HepG2 (cell line): ENCODE results near the gene ZNF415.

Experiments used
- CTCF ChIP-seq: sonication (generic); formaldehyde crosslinking; IDR thresholded peaks from 2 replicates; pipeline ENCODE4 v1.5.0; 2020; ENCODE audit warnings: mild to moderate bottlenecking, missing genetic modification reagents, moderate library complexity
- GABPA ChIP-seq, 2 experiments: IDR thresholded peaks; 2 replicates each; pipeline ENCODE4 v1.6.1; 2011 to 2016; ENCODE audit warnings: low read depth in 2 of 2, low read length in 1 of 2, missing biosample characterization in 1 of 2, missing genetic modification characterization in 1 of 2
- JUND ChIP-seq: sonication (generic); formaldehyde crosslinking; IDR thresholded peaks from 2 replicates; pipeline ENCODE4 v1.8.0; 2022; ENCODE audit warnings: mild to moderate bottlenecking, missing genetic modification reagents
- KDM5A ChIP-seq: fragments of 200-600 bp; sonication (generic); IDR thresholded peaks from 2 replicates; pipeline ENCODE4 v1.7.0; 2018; ENCODE audit warnings: antibody characterized with exemption, mild to moderate bottlenecking, low read length, borderline replicate concordance
- POLR2AphosphoS5 ChIP-seq: IDR thresholded peaks from 2 replicates; pipeline ENCODE4 v1.6.1; 2012; ENCODE audit warnings: low read depth, low read length
- PRDM10 ChIP-seq: sonication (generic); formaldehyde crosslinking; IDR thresholded peaks from 2 replicates; pipeline ENCODE4 v1.4.0; 2020; ENCODE audit warnings: low read depth, missing genetic modification reagents
- TAF15 ChIP-seq: fragments of 200-400 bp; formaldehyde crosslinking; IDR thresholded peaks from one replicate; pipeline ENCODE4 v1.6.1; 2018; ENCODE audit warnings: mild to moderate bottlenecking, low read depth, low read length; ENCODE audit not compliant: poor library complexity, severe bottlenecking
- USF2 ChIP-seq, 2 experiments: sonication (generic) in 1 of 2; formaldehyde crosslinking in 1 of 2; IDR thresholded peaks; 2 replicates each; pipeline versions ENCODE4 v1.5.1 to v1.6.1; 2011 to 2020; ENCODE audit warnings: borderline replicate concordance in 1 of 2, low read depth in 1 of 2, low read length in 1 of 2, mild to moderate bottlenecking in 1 of 2, missing genetic modification reagents in 1 of 2, moderate library complexity in 1 of 2
- ZC3H4 ChIP-seq: sonication (generic); formaldehyde crosslinking; IDR thresholded peaks from 2 replicates; pipeline ENCODE4 v1.4.0; 2020; ENCODE audit warnings: missing genetic modification reagents, borderline replicate concordance
- ZNF383 ChIP-seq: sonication (generic); formaldehyde crosslinking; IDR thresholded peaks from 2 replicates; pipeline ENCODE4 v1.4.0; 2020; ENCODE audit warnings: missing genetic modification reagents, mild to moderate bottlenecking, borderline replicate concordance
- ZNF576 ChIP-seq: sonication (generic); formaldehyde crosslinking; IDR thresholded peaks from 2 replicates; pipeline ENCODE4 v1.4.0; 2020; ENCODE audit warnings: mild to moderate bottlenecking, missing genetic modification reagents

GRCh38 chr19:53078668-53079067, 54.0 kb downstream of the ZNF415 start:
- no peak for TF ChIP-seq GABPA (IDR thresholded peaks at IDR 0.05; ENCODE audit: low read depth, low read length)
- no peak for TF ChIP-seq GABPA (CRISPR knock-in tag; IDR thresholded peaks at IDR 0.05; ENCODE audit: low read depth)
- TF ChIP-seq POLR2AphosphoS5, result no peak
- no peak for TF ChIP-seq TAF15
- TF ChIP-seq JUND (CRISPR knock-in tag), result no peak
- no peak for TF ChIP-seq KDM5A
- TF ChIP-seq ZNF383, result no peak
- no peak for TF ChIP-seq ZC3H4 (CRISPR knock-in tag)
- TF ChIP-seq USF2 (IDR thresholded peaks at IDR 0.05; ENCODE audit: low read depth, low read length), result no peak
- TF ChIP-seq USF2 (CRISPR knock-in tag; IDR thresholded peaks at IDR 0.05; ENCODE audit: borderline replicate concordance), result no peak
- TF ChIP-seq CTCF (CRISPR knock-in tag), result no peak
- TF ChIP-seq PRDM10 (CRISPR knock-in tag), result no peak
- no peak for TF ChIP-seq ZNF576 (CRISPR knock-in tag)
